Heart left ventricle (tissue), 13 donors: ENCODE results near the gene KDELR3.

Experiments used
- CTCF ChIP-seq, 12 donors: fragments of 200-600 bp; sonication (generic) in 4 of 12; IDR thresholded peaks; one replicate each; pipeline versions ENCODE4 v1.5.0 to v1.8.0; 2018 to 2022; ENCODE audit warnings: antibody characterized with exemption in 12 of 12, mild to moderate bottlenecking in 5 of 12
- POLR2A ChIP-seq, 2 donors: fragments of 450-650 bp; IDR thresholded peaks; one replicate each; pipeline ENCODE4 v1.6.1; 2017; ENCODE audit warnings: antibody characterized with exemption in 2 of 2, mild to moderate bottlenecking in 2 of 2, moderate library complexity in 2 of 2
- donor health status: ischemic (EF 13 %, LVEDD 7.1; RV severe dilation, severe dysfunction).
- donor health status: DM: no; HTN: yes; CAD: no.
- donor health status: DM: no; HTN: no; CAD: no.
- donor health status: ischemic (EF 25% LVEDD 6.9; RV normal size, moderate dysfunction).
- donor health status: ischemic (EF 25% LVEDD 5.7; RV mildly dilated, moderate dysfunction).
- donor health status: ischemic (EF 35%, LVEDD 5.7; RV mildly dilated, moderate dysfunction).
- donor health status: nonischemic (EF 11% LVEDD 7.7; RV severe dilation, severe dysfunction).
- donor health status: DM: yes; HTN: yes; CAD: no.
- donor health status: PGD.
- donor health status: ischemic (EF 29% LVEDD 5.4; RV normal size, mild dysfunction).
- donor health status: nonischemic (EF 23%, LVEDD 6.1; RV moderate dilation, normal function).

GRCh38 chr22:38426628-38427027 lies 41.3 kb upstream of the KDELR3 start:
- TF ChIP-seq CTCF (IDR thresholded peaks at IDR 0.05) (no peak), POLR2A (IDR thresholded peaks at IDR 0.05) (no peak)
